ENCODE data around the gene BCLAF1.
"Not testable (repeated sequence)": the region's sequence is repeated elsewhere in the genome, so short reads cannot be mapped to it uniquely, and the experiment has no call there.

Gene BCLAF1

DNA sequence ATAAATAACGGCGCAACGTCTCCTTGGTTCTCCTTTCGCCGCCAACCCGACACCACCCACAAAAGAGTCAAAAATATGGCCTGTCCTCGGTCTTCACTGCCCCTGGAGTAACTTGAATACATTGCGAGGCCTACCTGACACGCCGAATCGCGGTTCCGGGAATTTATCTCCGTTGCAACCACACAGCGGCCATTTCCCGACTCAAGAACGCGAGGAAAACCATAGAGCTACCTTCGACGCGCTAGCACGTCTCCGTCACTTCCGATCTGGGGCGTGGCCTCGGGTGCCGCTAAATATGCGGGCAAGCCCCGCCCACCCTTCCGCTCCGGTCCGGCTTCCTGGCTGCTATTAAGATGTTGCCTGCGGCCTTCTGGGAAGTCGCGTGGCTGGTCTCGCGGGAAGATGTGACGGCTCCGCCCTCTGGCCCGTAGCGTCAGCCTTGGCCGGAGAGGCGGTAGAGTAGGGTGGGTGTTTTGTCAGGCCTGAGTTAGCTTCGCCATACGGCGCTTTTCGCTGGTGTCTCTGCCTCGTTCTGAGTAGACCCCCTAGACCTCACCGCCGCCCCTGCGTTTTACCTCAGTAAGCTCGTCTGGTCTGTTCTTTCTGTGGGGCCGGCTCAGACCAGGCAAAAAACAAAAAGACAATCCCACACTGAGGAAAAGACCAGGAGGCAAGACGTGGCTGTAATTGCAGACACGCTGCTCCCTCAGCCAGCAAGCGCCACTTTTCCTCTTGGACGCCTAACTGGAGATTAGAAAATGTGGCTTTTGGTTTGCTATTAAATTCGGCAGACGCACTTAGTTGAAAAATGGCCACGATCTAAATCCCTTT, at the start of gene BCLAF1:
Gene BCLAF1 (minus strand): TSS at position 268 of the 831 bp plus-strand sequence. CDS start 9,980 bp downstream, outside the sequence.
- DNase-seq: peak; percentile 99

GRCh38 chr6:136338486-136338885, 48.8 kb upstream of the BCLAF1 start:
- no peak for DNase-seq

DNA sequence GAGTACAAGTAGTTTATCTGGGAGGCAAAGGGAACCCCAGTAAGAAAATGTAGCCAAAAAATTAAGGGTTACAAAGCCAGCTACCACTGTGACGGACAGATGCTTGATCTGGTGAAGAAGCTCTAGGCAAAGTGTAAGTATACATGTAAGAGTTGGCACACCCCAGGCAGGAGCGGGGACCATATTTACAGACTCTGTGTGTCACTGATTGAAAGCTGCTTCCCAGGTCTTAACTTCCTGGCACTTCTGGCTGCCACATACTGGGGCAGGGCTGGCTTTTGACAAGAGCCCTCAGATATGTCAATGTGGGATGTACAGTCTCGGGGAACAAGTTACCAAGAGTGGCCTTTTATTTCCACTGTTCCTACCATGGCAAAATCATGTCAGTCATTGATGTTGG, 48.0 kb upstream of the BCLAF1 start:
- DNase-seq: no peak

- no peak for DNase-seq
Observed at GRCh38 chr6:136337121-136337520, 47.5 kb upstream of the BCLAF1 start.

GRCh38 chr6:136335736-136336363, 46.2 kb upstream of the BCLAF1 start:
- DNase-seq: no peak

GRCh38 chr6:136334853-136335252, 45.2 kb upstream of the BCLAF1 start:
- no peak for DNase-seq

DNA sequence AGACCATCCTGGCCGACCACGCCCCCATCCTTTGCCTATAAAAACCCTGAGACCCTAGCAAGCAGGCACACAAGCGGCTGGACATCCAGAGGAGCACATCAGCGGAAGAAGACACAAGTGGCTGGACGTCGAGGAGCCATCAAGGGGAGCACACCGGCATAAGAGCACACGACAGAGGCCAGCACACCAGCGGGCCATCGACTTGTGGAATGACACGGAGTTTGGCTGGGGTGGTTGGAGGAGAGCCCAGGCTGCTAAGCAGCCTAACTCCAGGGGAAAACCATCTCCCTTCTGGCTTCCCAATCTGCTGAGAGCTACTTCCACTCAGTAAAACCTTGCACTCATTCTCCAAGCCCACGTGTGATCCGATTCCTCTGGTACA, 44.8 kb upstream of the BCLAF1 start:
- no peak for DNase-seq

GRCh38 chr6:136333824-136334464, 44.3 kb upstream of the BCLAF1 start:
- no peak for DNase-seq

GRCh38 chr6:136331461-136331860, 41.8 kb upstream of the BCLAF1 start:
- no peak for DNase-seq

DNA sequence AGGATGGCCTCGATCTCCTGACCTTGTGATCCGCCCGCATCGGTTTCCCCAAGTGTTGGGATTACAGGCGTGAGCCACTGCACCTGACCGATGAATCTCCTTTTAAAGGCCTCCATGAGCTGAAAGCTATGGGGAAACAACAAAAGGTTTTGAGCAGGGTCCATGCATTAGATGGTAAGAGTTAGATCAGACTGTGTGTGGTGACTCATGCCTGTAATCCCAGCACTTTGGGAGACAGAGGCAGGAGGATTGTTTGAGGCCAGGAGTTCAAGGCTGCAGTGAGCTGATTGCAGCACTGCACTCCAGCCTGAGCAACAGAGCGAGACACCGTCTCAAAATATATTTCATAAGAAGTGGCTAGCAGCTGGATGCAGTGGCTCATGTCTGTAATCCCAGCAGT, 41.0 kb upstream of the BCLAF1 start:
- no peak for DNase-seq

DNA sequence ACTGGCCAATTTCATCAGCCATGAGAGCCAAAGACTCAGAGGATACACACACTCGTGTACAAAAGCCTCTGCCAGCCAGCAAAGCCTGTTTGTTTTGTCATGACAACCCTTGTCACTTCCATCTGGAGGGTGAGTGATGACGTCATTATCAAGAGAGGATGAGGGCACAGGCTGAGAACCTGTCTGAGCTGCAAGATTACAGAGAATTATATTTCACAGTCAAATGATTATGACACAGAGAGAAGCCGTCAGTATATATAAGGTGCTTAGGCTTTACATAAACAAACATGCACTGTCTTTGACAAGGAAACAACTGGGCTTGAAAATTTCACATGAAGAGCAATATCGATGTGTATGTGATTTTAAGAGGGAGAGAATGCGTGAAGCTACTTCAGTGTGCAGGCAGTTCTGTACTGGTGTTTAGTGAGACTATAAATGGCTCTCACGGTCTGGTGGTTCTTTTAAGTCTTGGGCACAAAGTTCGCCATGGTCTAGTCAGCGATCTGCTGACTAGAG, 36.5 kb upstream of the BCLAF1 start:
- DNase-seq: peak; percentile 8

DNA sequence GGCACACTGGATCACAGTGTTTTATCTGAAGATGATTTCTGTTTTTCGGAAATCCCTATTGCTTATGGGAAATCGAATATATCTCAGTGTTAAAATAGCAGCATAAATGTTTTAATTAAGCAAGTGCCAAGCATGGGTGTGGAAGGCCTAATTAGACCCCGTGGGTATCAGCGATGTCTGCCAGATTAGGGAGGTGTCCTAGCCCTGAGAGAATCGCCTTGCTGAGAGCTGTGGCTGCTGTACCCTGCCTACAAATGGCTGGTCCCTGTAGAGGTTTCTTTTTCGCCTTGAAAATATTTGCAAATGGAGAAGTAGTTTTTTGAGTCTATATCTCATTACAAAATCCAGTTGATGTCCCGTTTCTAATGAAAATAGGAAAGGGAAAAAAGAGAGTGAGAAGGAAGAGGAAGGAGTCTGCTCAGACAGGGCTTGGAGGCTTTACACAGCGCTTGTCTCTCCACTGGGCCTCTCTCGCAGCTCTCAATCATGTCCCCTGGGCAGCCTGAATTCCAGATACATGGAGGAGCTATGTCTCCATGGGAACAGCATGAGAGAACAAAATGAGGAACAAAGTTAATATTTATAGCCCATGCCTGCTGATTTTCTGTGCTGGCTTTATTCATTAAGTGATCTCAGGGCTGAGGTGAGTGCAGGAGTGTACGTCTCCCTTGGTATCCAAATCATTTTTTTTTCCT, 35.2 kb upstream of the BCLAF1 start:
- DNase-seq: no peak

DNA sequence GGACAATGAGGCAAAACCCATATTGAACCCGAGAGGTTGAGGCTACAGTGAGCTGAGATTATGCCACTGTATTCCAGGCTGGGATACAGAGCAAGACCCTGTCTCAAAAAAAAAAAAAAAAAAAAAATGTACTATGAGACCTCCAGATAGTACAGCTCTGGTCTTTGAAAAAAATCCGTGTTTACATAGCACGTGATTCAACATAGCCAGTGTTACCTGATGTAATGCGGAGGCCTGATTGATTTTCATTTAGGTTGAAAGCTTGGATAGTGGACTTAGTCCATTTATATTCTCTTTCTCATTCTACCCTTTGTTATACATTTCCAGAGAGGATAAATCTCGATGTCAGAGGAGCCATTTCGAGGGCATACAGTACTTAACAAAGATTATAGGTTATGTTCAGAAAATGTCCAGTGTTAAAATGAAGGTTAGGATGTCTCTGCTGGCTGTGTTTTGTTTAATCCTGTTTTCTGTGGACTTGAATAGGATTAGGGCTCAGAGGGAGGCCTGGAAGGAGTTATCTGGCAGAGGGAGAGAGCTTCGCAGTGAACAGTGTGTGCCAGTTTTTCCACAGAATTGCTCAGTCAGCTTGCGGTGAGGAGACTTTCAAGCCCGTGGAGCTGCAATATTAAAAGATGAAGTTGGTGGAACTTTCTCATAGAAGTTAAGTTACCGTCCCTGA, 33.9 kb upstream of the BCLAF1 start:
- no peak for DNase-seq

DNA sequence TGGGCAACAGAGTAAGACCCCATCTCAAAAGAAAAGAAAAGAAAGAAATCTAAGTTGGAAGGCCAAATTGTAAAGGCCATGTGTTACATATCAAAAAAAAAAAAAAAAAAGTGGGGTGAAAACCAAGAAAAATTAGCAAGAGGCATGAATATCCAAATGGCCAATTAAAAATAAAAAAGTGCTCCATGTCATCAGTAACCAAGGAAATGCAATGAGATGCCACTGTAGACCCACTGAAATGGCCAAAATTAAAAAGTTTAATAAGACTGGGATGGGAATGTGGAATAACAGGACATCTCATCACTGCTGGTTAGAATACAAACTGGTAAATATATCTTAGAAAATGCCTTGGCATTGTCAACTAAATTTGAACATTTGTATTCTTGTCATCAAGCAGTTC, 30.1 kb upstream of the BCLAF1 start:
- no peak for DNase-seq

- DNase-seq: no peak
Observed at GRCh38 chr6:136318676-136319075, 29.0 kb upstream of the BCLAF1 start.

GRCh38 chr6:136317971-136318370, 28.3 kb upstream of the BCLAF1 start:
- DNase-seq: no peak

- peak; percentile 63 for DNase-seq
Observed at GRCh38 chr6:136317021-136317694, 27.5 kb upstream of the BCLAF1 start.

- no peak for DNase-seq
Observed at GRCh38 chr6:136315594-136315993, 25.9 kb upstream of the BCLAF1 start.

DNA sequence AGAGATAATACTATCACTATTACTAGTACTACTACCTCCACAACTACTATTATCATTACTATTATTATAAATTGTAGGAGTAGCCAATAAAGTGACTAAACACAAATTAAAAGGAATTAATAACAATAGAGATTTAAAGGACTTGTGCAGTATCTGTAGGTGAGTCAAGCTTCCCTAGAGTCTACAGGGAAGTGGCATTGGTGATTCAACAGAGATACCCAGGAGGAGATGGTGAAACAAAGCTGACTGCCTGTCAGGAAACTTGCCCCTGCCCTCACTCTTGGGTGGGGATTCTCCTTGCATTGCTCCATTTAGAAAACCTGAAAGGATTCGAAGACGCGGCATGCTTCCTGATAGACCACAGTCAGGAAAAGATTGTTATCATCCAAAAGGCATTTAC, 23.3 kb upstream of the BCLAF1 start:
- no peak for DNase-seq

GRCh38 chr6:136309729-136310311, 20.2 kb upstream of the BCLAF1 start:
- DNase-seq: no peak

- DNase-seq: no peak
Observed at GRCh38 chr6:136309171-136309570, 19.5 kb upstream of the BCLAF1 start.

GRCh38 chr6:136308469-136308868, 18.8 kb upstream of the BCLAF1 start:
- DNase-seq: not testable (repeated sequence)

All from EL (cell line).